ENCODE results near the gene OR10AG1.

The OR10AG1 gene

DNA sequence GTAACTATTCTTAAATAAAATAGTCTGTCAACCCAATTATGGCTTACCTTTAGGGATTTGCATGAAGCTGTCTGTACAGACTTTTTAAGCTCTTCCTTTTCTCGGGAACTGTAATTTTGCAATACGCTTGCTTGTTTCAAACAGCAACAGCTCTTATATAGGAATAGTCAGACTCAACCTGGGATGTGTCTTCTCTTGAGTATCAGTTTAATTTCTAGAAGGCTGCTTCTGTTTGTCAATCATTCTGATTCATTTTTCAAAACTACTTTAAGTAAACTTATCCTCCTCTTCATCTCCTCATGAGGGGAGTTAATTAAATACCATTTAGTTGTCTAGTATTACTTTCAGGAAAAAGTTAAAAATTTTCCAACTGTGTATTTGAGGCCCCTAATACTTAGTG lies at the start of gene OR10AG1:
Gene OR10AG1 (minus strand): TSS at position 101 of the 400 bp plus-strand sequence. CDS start 38 bp downstream, at position 63.
- no peak for DNase-seq

- DNase-seq: no peak
Measured at GRCh38 chr11:56013805-56014204, 44.1 kb upstream of the OR10AG1 start.

DNA sequence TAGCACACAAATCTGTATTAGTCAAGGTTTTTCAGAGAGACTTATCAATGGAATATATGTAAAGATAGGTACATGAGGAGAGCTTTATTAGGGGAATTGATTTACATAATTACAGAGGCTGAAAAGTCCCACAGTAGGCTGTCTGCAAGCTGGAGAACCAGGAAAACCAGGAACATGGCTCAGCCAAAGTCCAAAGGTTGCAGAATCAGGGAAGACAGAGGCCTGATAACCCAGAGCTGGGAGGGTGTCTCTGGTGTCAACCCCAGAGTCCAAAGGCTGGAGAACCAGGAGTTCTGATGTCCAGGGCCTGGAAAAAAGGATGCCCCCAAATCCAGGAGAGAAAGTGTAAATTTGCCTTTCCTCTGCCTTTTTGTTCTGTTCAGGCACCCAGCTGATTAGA lies 41.0 kb upstream of the OR10AG1 start:
- DNase-seq: no peak

GRCh38 chr11:55994525-55994924 lies 24.8 kb upstream of the OR10AG1 start, which contains the start of gene OR5F1:
OR5F1 (minus strand) TSS chr11:55994625; CDS start chr11:55994625, 0 bp downstream.
- no peak for DNase-seq

DNA sequence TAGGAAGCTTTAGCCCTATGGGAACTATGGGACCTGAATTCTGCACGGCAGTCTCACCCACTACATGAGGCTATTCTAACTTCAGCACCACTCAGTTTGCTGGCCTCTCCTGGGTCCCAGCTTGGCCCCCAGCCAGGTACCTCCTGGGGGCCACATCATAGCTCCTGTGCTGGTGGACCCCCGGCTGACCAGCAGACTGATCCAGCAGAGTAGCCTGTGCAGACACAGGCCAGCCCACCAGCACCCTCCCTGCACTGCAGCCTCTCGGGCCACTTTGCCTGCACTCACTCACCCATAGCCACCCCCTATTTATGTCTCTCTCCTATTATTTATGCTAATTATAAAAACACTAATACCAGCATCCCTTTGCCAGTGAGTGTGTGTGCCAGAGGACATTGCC lies 1.2 kb upstream of the OR10AG1 start:
- DNase-seq: no peak

- no peak for DNase-seq
Measured at GRCh38 chr11:55967914-55968313, 1.8 kb downstream of the OR10AG1 start.

GRCh38 chr11:55966391-55966790 lies 3.4 kb downstream of the OR10AG1 start:
- DNase-seq: no peak

DNA sequence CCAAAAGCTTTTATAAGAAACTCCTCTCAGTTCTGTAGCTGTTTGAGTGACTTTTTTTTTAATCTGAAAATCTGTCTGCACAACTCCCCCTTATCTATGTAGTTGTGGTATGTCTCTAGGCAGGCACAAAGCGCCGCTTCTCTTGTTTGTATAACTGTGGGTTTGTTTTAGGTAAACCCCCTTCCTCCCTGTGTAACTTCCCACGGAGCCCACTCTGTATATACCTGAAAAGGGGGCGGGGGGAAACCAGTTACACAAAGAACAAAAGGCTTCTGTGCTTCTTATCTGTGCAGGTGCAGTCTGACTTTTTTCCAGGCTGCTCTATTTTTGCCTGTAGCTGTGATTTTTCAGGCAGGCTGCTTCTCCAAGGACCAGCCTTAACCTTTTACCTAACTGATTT lies 13.2 kb downstream of the OR10AG1 start:
- DNase-seq: no peak

GRCh38 chr11:55949330-55949729 lies 20.4 kb downstream of the OR10AG1 start:
- no peak for DNase-seq

GRCh38 chr11:55942785-55943392 lies 26.9 kb downstream of the OR10AG1 start:
- DNase-seq: peak in 1 of 2 experiments; percentile 4

- DNase-seq: no peak
Measured at GRCh38 chr11:55936300-55936699, 33.4 kb downstream of the OR10AG1 start, which contains the start of gene OR5I1. OR5I1 (minus strand) TSS chr11:55936400; CDS start chr11:55936400, 0 bp downstream.

GRCh38 chr11:55920537-55920936 lies 49.2 kb downstream of the OR10AG1 start:
- DNase-seq: no peak

Measured in NCI-H2081 (cell line).